GM21619 (cell line): ENCODE measurements around the gene LSAMP.

ENCODE experiments used
- ATAC-seq: cut with Tn5 transposase; IDR thresholded peaks from one replicate; pipeline ENCODE4 v1.9.1; 2021; ENCODE audit not compliant: unreplicated experiment

Gene LSAMP

GRCh38 chr3:116179091-116179490, 266.2 kb downstream of the LSAMP start:
- ATAC-seq, result no peak

- no peak for ATAC-seq
These were observed 268.2 kb downstream of the LSAMP start for GRCh38 chr3:116176974-116177555.

- ATAC-seq, result no peak
These were observed 279.2 kb downstream of the LSAMP start for GRCh38 chr3:116166121-116166520.

- no peak for ATAC-seq
These were observed 279.6 kb downstream of the LSAMP start for GRCh38 chr3:116165641-116166040.

- ATAC-seq, result no peak
These were observed 280.2 kb downstream of the LSAMP start for GRCh38 chr3:116165135-116165534.

- no peak for ATAC-seq
These were observed 281.2 kb downstream of the LSAMP start for GRCh38 chr3:116164039-116164438.

- ATAC-seq, result no peak
These were observed 283.4 kb downstream of the LSAMP start for GRCh38 chr3:116161575-116162525.

GRCh38 chr3:116160594-116160993, 284.7 kb downstream of the LSAMP start:
- ATAC-seq, result no peak

GRCh38 chr3:116155841-116156240, 289.4 kb downstream of the LSAMP start:
- no peak for ATAC-seq

- ATAC-seq, result no peak
These were observed 290.9 kb downstream of the LSAMP start for GRCh38 chr3:116154389-116154788.

GRCh38 chr3:116153174-116153573, 292.1 kb downstream of the LSAMP start:
- ATAC-seq, result no peak

- ATAC-seq, result no peak
These were observed 294.6 kb downstream of the LSAMP start for GRCh38 chr3:116150655-116151167.

GRCh38 chr3:116148881-116149851, 296.1 kb downstream of the LSAMP start:
- ATAC-seq, result no peak

GRCh38 chr3:116145613-116146012, 299.7 kb downstream of the LSAMP start:
- no peak for ATAC-seq

GRCh38 chr3:116141724-116142123, 303.6 kb downstream of the LSAMP start:
- no peak for ATAC-seq

- ATAC-seq, result no peak
These were observed 305.1 kb downstream of the LSAMP start for GRCh38 chr3:116140100-116140689.

GRCh38 chr3:116139641-116140040, 305.6 kb downstream of the LSAMP start:
- ATAC-seq, result no peak

GRCh38 chr3:116135457-116136085, 309.7 kb downstream of the LSAMP start:
- no peak for ATAC-seq

GRCh38 chr3:116129187-116129946, 315.9 kb downstream of the LSAMP start:
- ATAC-seq, result no peak
